ENCODE data around the gene GUCY2D. TPM values are rescaled to one million over a fixed set of nuclear protein-coding genes. Genes with fewer than 3 reads are reported as not detected.
"Not testable (repeated sequence)": the region's sequence is repeated elsewhere in the genome, so short reads cannot be mapped to it uniquely, and the experiment has no call there.

Gene GUCY2D
- total RNA-seq: not detected
- under 1 TPM in 1 of 3 donors, not detected in 2; 0.25 TPM for polyA plus RNA-seq
- long read RNA-seq, donor 1: 0 reads
- long read RNA-seq, donor 2: 0 reads
- long read RNA-seq, donor 3: 0 reads
- long read RNA-seq, donor 4: 0 reads
- long read RNA-seq, donor 5: 0 reads
- long read RNA-seq, donor 6: 0 reads
- long read RNA-seq, donor 7: 0 reads
- long read RNA-seq, donor 8: 0 reads
- long read RNA-seq, donor 9: 0 reads
- long read RNA-seq, donor 10: 0 reads

DNA sequence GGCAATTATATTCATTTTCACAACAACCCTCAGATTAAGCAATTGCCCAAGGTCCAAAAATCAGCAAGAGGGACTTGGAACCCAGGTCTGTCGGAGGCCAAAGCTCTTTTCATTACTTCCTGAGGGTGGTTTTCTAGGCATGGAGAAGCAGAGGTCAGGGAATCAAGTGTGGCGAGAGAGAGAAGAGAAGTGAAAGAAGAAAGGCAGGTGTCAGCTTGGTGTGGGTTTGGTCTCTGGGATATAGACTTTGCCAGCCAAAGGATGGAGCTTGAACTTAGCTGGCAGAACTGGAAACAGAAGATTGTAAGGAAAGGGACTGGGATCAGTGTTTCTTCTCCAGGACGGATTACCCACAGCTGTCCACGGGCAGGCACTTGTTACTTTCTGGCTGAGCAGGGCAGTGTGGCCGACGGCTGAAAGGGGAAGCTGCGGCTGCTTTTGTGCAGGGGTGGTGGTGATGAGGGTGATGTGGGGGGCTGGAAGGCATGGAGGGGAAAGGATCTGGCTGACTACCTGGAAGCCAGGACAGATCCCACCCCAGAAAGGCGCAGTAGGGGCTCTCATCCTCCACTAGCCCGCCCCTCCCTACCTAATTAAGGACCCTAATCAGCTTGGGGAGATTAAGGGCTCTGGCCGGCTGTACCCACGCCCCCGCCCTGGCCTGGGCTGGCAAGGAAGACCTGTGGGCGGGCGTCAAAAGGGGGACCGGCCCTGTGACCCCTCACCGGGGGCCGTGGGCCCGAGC is at the start of gene GUCY2D:
Gene GUCY2D, plus strand, starts transcription at position 640 of the 745 bp plus-strand sequence. CDS start 433 bp downstream, outside the sequence.
- intact Hi-C loops (cut with DNase I; ENCODE audit: low total_unique reads): no loop called here
- Histone ChIP-seq H3K36me3 (no peaks in the 10 kb centered on the region), H3K9me3 (no peaks in the 10 kb centered on the region), H3K4me1 (peaks cover 18 to 25% (median 23%) of the 10 kb centered on the region in 4 donors), H3K27me3 (peaks cover 16 to 89% (median 36%) of the 10 kb centered on the region in 3 donors), H3K27ac (no peak within 1 kb of the TSS), H3K4me3 (peak within 1 kb of the TSS; percentile 24 to 46 (median 32))
- no peak for TF ChIP-seq POLR2AphosphoS5 (IDR thresholded peaks at IDR 0.05)
- TF ChIP-seq POLR2A (IDR thresholded peaks at IDR 0.05): no peak
- no peak for TF ChIP-seq CTCF (IDR thresholded peaks at IDR 0.05)
- no peak for TF ChIP-seq EP300 (IDR thresholded peaks at IDR 0.05)
- DNase-seq: peak in 1 of 2 donors; percentile 27
- WGBS, 5 donors: 16 to 43% (median 20%) methylated on average over 7 to 18 of the region's 18 CpGs

DNA sequence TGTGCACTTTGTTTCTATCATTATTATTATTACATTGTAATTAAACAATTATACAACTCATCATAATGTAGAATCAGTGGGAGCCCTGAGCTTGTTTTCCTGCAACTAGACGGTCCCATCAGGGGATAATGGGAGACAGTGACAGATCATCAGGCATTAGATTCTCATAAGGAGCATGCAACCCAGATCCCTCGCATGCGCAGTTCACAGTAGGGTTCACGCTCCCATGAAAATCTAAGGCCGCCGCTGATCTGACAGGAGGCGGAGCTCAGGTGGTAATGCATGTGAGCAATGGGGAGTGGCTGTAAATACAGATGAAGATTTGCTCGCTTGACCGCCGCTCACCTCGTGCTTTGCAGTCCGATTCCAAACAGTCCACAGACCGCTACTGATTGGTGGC is 49.1 kb upstream of the GUCY2D start:
- H3K36me3 ChIP-seq: peaks cover 9 to 20% (median 18%) of the 10 kb centered on the region in 4 donors

GRCh38 chr17:7955414-7956227 is 46.8 kb upstream of the GUCY2D start:
- Histone ChIP-seq H3K9me3 (no peaks in the 10 kb centered on the region), H3K27ac (peak overlapping the region in 1 of 5 donors; percentile 54), H3K4me1 (peaks cover 0 to 22% (median 8%) of the 10 kb centered on the region in 4 donors), H3K4me3 (no peak overlapping the region), H3K27me3 (peaks cover 0 to 8% (median 2%) of the 10 kb centered on the region in 3 donors), H3K36me3 (no peaks in the 10 kb centered on the region)
- DNase-seq: no peak
- 69 to 77% (median 71%) methylated on average over 13 of the region's 13 CpGs for whole genome bisulfite sequencing, 5 donors
- intact Hi-C loops (cut with DNase I; ENCODE audit: low total_unique reads): no loop called here
- TF ChIP-seq CTCF (IDR thresholded peaks at IDR 0.05) (no peak), POLR2A (IDR thresholded peaks at IDR 0.05) (no peak), POLR2AphosphoS5 (IDR thresholded peaks at IDR 0.05) (peak in 1 of 3 donors; percentile 15), EP300 (IDR thresholded peaks at IDR 0.05) (no peak)

More for the DNA sequence above, 49.1 kb upstream of the GUCY2D start:
- 89 to 96% (median 91%) methylated on average over 13 of the region's 13 CpGs for WGBS, 5 donors
- intact Hi-C loops (cut with DNase I; ENCODE audit: low total_unique reads); H3K27ac ChIP-seq; DNase-seq; H3K27me3 ChIP-seq; H3K4me3 ChIP-seq; H3K9me3 ChIP-seq: not testable (repeated sequence)
- peaks cover 0 to 22% (median 8%) of the 10 kb centered on the region in 4 donors for H3K4me1 ChIP-seq

- Histone ChIP-seq H3K27me3 (peaks cover 0 to 16% (median 7%) of the 10 kb centered on the region in 3 donors), H3K9me3 (no peaks in the 10 kb centered on the region), H3K4me3 (no peak overlapping the region), H3K27ac (peak overlapping the region in 1 of 5 donors; percentile 54), H3K36me3 (no peaks in the 10 kb centered on the region), H3K4me1 (peaks cover 0 to 18% (median 6%) of the 10 kb centered on the region in 4 donors)
- TF ChIP-seq POLR2AphosphoS5 (IDR thresholded peaks at IDR 0.05) (peak in 2 of 3 donors; percentile 3 to 5), CTCF (IDR thresholded peaks at IDR 0.05) (no peak)
- 73 to 92% (median 80%) methylated on average over 11 of the region's 11 CpGs for WGBS, 5 donors
- peak in 1 of 2 donors; percentile 81 for DNase-seq
- intact Hi-C loops (cut with DNase I; ENCODE audit: low total_unique reads): no loop called here
Measured at GRCh38 chr17:7956228-7956965, 46.0 kb upstream of the GUCY2D start.

Data from stomach (tissue), 19 donors.